A673 (cell line): ENCODE measurements around the gene SIK3. TPM values are rescaled to one million over a fixed set of nuclear protein-coding genes. Genes with fewer than 3 reads are reported as not detected.
A peak's percentile ranks its signal among the peaks of the same experiment; 100 is the strongest.

Source experiments
- BruUV-seq: library from RNA; stranded (reverse); fragments of 400-500 nt; replicated peaks from 2 replicates; lab custom pipeline; 2021; lab: Mats Ljungman, UMichigan
- CTCF ChIA-PET: fragments of 300-600 bp; sonication (Branson Sonifier 250); formaldehyde crosslinking; loops from one replicate; lab custom pipeline; 2022; ENCODE audit warnings: antibody characterized with exemption; lab: Charles Lee
- POLR2A ChIA-PET: fragments of 300-600 bp; sonication (Branson Sonifier 250); formaldehyde crosslinking; loops from one replicate; lab custom pipeline; 2022; ENCODE audit warnings: antibody characterized with exemption; ENCODE audit not compliant: low non-redundant PET; lab: Charles Lee
- DNase-seq: peaks from one replicate; pipeline ENCODE4 v3.0.0-alpha.2; 2015; ENCODE audit warnings: low spot score
- H3K27ac ChIP-seq: fragments of 200-600 bp; sonication (generic); 2 replicates; pipeline ENCODE4 v1.5.1; 2016; ENCODE audit warnings: mixed run types, low read depth, mild to moderate bottlenecking, mixed read lengths, antibody characterized with exemption, low read length; ENCODE audit not compliant: poor library complexity, severe bottlenecking
- H3K27me3 ChIP-seq: fragments of 200-600 bp; sonication (generic); replicated peaks from 2 replicates; pipeline ENCODE4 v1.6.1; 2017; ENCODE audit warnings: mixed run types, low read depth, mild to moderate bottlenecking, mixed read lengths, antibody characterized with exemption, low read length; ENCODE audit not compliant: insufficient read depth, poor library complexity
- H3K36me3 ChIP-seq: fragments of 200-600 bp; sonication (generic); 2 replicates; pipeline ENCODE4 v1.6.1; 2016; ENCODE audit warnings: mixed run types, mild to moderate bottlenecking, mixed read lengths, antibody characterized with exemption, low read length; ENCODE audit not compliant: insufficient read depth, poor library complexity, severe bottlenecking
- H3K4me1 ChIP-seq: fragments of 200-600 bp; sonication (generic); 2 replicates; pipeline ENCODE4 v1.6.1; 2017; ENCODE audit warnings: mixed run types, mild to moderate bottlenecking, mixed read lengths, antibody characterized with exemption, low read length; ENCODE audit not compliant: insufficient read depth, poor library complexity, severe bottlenecking
- H3K4me3 ChIP-seq: fragments of 200-600 bp; sonication (generic); 2 replicates; pipeline ENCODE4 v1.5.1; 2016; ENCODE audit warnings: low read depth, mixed run types, mild to moderate bottlenecking, mixed read lengths, low read length; ENCODE audit not compliant: poor library complexity, severe bottlenecking
- H3K9me3 ChIP-seq: fragments of 200-600 bp; sonication (generic); 2 replicates; pipeline ENCODE4 v1.6.1; 2016; ENCODE audit warnings: mixed run types, low read depth, mild to moderate bottlenecking, mixed read lengths, antibody characterized with exemption, low read length; ENCODE audit not compliant: poor library complexity, severe bottlenecking
- EZH2 ChIP-seq: fragments of 200-600 bp; sonication (generic); IDR thresholded peaks from 2 replicates; pipeline ENCODE4 v1.6.1; 2017; ENCODE audit warnings: borderline replicate concordance, low read depth, mild to moderate bottlenecking, mixed read lengths, antibody characterized with exemption, low read length; ENCODE audit not compliant: poor library complexity, severe bottlenecking
- intact Hi-C: fragments of 100-400 bp; cut with micrococcal nuclease; formaldehyde crosslinking; loops from one replicate; pipeline ENCODE4 v1.10.0; 2022; ENCODE audit not compliant: unreplicated experiment
- total RNA-seq: library from RNA; stranded (reverse); gene quantifications from 2 replicates; pipeline ENCODE4 v1.2.3, GENCODE V29; 2021
- TF ChIP-seq, protein P1 (sequence below): fragments of 300-800, 200-600 bp; sonication (generic); conservative IDR thresholded peaks from 2 replicates; pipeline ENCODE4 v1.5.1; 2017; ENCODE audit warnings: low read depth, mild to moderate bottlenecking, antibody characterized with exemption, low read length, moderate library complexity, mixed read lengths

SIK3 gene
- total RNA-seq, 1 experiment from 2014 or later: 81.7 TPM

DNA sequence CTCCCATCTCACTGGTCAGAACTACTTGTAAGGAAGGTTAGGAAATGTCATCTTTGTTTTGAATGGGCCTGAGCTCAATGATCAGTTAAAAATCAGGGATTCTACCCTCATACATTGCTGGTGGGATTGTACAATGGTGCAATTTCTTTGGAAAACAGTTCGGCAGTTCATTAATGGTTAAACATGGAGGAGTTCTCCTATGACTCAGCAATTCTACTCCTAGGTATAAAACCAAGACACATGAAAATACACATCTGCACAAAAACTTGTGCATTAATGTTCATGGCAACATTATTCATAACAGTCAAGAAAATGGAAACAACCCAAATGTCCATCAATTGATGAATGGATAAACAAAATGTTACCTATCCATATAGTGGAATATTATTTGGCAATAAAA lies 301.7 kb downstream of the SIK3 start:
- POLR2A ChIA-PET: no interaction called here
- TF ChIP-seq EZH2: no peak
- TF ChIP-seq, protein P1, sequence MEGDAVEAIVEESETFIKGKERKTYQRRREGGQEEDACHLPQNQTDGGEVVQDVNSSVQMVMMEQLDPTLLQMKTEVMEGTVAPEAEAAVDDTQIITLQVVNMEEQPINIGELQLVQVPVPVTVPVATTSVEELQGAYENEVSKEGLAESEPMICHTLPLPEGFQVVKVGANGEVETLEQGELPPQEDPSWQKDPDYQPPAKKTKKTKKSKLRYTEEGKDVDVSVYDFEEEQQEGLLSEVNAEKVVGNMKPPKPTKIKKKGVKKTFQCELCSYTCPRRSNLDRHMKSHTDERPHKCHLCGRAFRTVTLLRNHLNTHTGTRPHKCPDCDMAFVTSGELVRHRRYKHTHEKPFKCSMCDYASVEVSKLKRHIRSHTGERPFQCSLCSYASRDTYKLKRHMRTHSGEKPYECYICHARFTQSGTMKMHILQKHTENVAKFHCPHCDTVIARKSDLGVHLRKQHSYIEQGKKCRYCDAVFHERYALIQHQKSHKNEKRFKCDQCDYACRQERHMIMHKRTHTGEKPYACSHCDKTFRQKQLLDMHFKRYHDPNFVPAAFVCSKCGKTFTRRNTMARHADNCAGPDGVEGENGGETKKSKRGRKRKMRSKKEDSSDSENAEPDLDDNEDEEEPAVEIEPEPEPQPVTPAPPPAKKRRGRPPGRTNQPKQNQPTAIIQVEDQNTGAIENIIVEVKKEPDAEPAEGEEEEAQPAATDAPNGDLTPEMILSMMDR: no peak
- Histone ChIP-seq H3K27me3 (no peaks in the 10 kb centered on the region), H3K4me1 (no peaks in the 10 kb centered on the region), H3K27ac (no peak overlapping the region), H3K9me3 (no peaks in the 10 kb centered on the region), H3K36me3 (no peaks in the 10 kb centered on the region), H3K4me3 (no peak overlapping the region)
- intact Hi-C loops: no loop called here
- no peak for DNase-seq
- no TSS peak for BruUV-seq
- CTCF ChIA-PET: no interaction called here

DNA sequence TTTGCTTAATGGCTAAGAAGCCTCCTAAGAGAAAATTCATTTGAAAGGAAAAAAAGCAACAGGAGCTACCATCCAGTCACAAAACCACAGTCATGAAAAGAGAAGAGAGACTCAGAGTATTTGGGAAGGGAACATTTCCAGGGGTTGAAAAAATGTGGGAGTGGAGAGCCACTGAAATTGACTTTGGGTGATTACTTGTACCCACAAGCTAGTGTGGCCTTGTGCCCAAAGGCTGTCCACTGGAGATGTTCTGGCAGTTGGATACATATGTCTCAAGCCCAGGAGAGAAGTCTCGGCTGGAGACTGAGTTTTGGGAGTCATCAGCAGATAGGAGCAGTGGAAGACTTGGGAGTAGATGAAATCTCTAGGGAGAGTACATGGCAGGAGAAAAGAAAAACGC lies 303.4 kb downstream of the SIK3 start:
- Histone ChIP-seq H3K4me3 (no peak overlapping the region), H3K27ac (no peak overlapping the region), H3K36me3 (no peaks in the 10 kb centered on the region), H3K9me3 (no peaks in the 10 kb centered on the region), H3K27me3 (no peaks in the 10 kb centered on the region), H3K4me1 (no peaks in the 10 kb centered on the region)
- no peak for DNase-seq
- ChIA-PET POLR2A (no interaction called here), CTCF (interaction anchor here (0.6 to 0.7 kb wide), 2 partner anchors 132 to 579 kb away, joined by 3 to 5 read pairs; no protein-coding TSS in a partner anchor)
- TF ChIP-seq, protein P1: no peak
- TF ChIP-seq EZH2: no peak
- intact Hi-C loops: no loop called here
- no TSS peak for BruUV-seq

DNA sequence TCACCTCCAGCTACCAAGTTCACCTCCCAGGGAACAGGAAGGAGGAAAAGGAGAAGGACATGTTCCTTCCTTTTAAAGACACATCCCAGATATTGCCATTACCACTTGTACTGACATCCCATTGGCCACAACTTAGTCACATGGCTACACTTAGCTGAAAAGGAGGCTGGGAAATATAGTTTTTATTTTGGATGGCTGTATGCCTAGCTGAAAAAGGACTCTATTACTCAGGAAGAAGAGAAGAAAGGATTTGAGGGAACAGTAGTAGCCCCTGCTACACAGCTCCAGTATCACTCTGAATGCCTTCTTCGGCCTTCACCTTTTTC lies 304.5 kb downstream of the SIK3 start:
- peak; percentile 53 for DNase-seq

More for the DNA sequence above, 304.5 kb downstream of the SIK3 start:
- H3K27ac ChIP-seq: no peak overlapping the region
- ChIA-PET CTCF (no interaction called here), POLR2A (interaction anchor here (0.6 kb wide), 1 partner anchor 373 kb away, joined by 3 read pairs; no protein-coding TSS in a partner anchor)
- no peaks in the 10 kb centered on the region for H3K4me1 ChIP-seq
- BruUV-seq: no TSS peak
- H3K9me3 ChIP-seq: no peaks in the 10 kb centered on the region
- H3K4me3 ChIP-seq: no peak overlapping the region
- H3K36me3 ChIP-seq: no peaks in the 10 kb centered on the region
- H3K27me3 ChIP-seq: no peaks in the 10 kb centered on the region
- intact Hi-C loops: no loop called here
- TF ChIP-seq, protein P1: no peak
- no peak for TF ChIP-seq EZH2

Other genes with a start within 250 kb of the SIK3 start
- 153 and 160 TPM in 2 replicates for gene PAFAH1B2, start 45.9 kb upstream of the SIK3 start, total RNA-seq
- gene SIDT2, start 80.3 kb upstream of the SIK3 start, total RNA-seq: 33.5 and 43.6 TPM in 2 replicates
- gene TAGLN, start 100.9 kb upstream of the SIK3 start, total RNA-seq: 19.4 and 27.2 TPM in 2 replicates
- gene PCSK7, start 133.6 kb upstream of the SIK3 start, total RNA-seq: 49.0 and 53.2 TPM in 2 replicates
- 37.8 and 50.3 TPM in 2 replicates for gene RNF214, start 134.2 kb upstream of the SIK3 start, total RNA-seq
- gene BACE1-AS, start 192.9 kb upstream of the SIK3 start, total RNA-seq: 13.7 and 18.0 TPM in 2 replicates
- 13.7 and 15.0 TPM in 2 replicates for gene BACE1, start 217.8 kb upstream of the SIK3 start, total RNA-seq
- 39.4 and 43.3 TPM in 2 replicates for gene CEP164, start 229.4 kb upstream of the SIK3 start, total RNA-seq